ENCODE data around the gene EXO1. TPM values are rescaled to one million over a fixed set of nuclear protein-coding genes. Genes with fewer than 3 reads are reported as not detected.

EXO1 gene
- total RNA-seq, 4 donors from 2014 or later = 0.46 to 1.5 (median 1.4) TPM; not detected in 1

- no peak overlapping the region for H3K4me3 ChIP-seq
- TF ChIP-seq POLR2A (IDR thresholded peaks at IDR 0.05; ENCODE audit: low read depth) (no peak), CTCF (IDR thresholded peaks at IDR 0.05) (no peak), POLR2AphosphoS5 (IDR thresholded peaks at IDR 0.05) (no peak), EP300 (IDR thresholded peaks at IDR 0.05) (no peak)
- DNase-seq (ENCODE audit: extremely low spot score) = no peak
- H3K27me3 ChIP-seq = no peaks in the 10 kb centered on the region
- no peaks in the 10 kb centered on the region for H3K9me3 ChIP-seq
- WGBS = 93% methylated on average over 3 of the region's 3 CpGs
- no peak overlapping the region for H3K27ac ChIP-seq (replicated peaks in 1 of 4)
- intact Hi-C loops (cut with DNase I) = no loop called here
- H3K4me1 ChIP-seq = no peaks in the 10 kb centered on the region
- no peaks in the 10 kb centered on the region for H3K36me3 ChIP-seq
Observed at GRCh38 chr1:241891296-241891695, 43.3 kb downstream of the EXO1 start.

GRCh38 chr1:241894016-241894415, 46.0 kb downstream of the EXO1 start:
- Histone ChIP-seq H3K36me3 (no peaks in the 10 kb centered on the region), H3K9me3 (no peaks in the 10 kb centered on the region)
- intact Hi-C loops (cut with DNase I) = no loop called here

GRCh38 chr1:241895013-241895412, 47.0 kb downstream of the EXO1 start:
- Histone ChIP-seq H3K9me3 (no peaks in the 10 kb centered on the region), H3K4me1 (no peaks in the 10 kb centered on the region), H3K27ac (replicated peaks in 1 of 4) (no peak overlapping the region), H3K27me3 (no peaks in the 10 kb centered on the region), H3K4me3 (no peak overlapping the region), H3K36me3 (no peaks in the 10 kb centered on the region)
- DNase-seq (ENCODE audit: extremely low spot score) = no peak
- TF ChIP-seq CTCF (IDR thresholded peaks at IDR 0.05) (no peak), EP300 (IDR thresholded peaks at IDR 0.05) (no peak), POLR2A (IDR thresholded peaks at IDR 0.05; ENCODE audit: low read depth) (no peak), POLR2AphosphoS5 (IDR thresholded peaks at IDR 0.05) (no peak)
- intact Hi-C loops (cut with DNase I) = loop anchor here (5.0 kb wide), 1 partner anchor 112 kb away; no protein-coding TSS in a partner anchor
- WGBS = 82% methylated on average over 2 of the region's 2 CpGs

More at GRCh38 chr1:241894016-241894415, 46.0 kb downstream of the EXO1 start:
- Histone ChIP-seq H3K27ac (replicated peaks in 1 of 4) (no peak overlapping the region), H3K27me3 (no peaks in the 10 kb centered on the region), H3K4me1 (no peaks in the 10 kb centered on the region), H3K4me3 (no peak overlapping the region)
- TF ChIP-seq POLR2A (IDR thresholded peaks at IDR 0.05; ENCODE audit: low read depth) (no peak), POLR2AphosphoS5 (IDR thresholded peaks at IDR 0.05) (no peak), CTCF (IDR thresholded peaks at IDR 0.05) (no peak)
- 94% methylated on average over 3 of the region's 3 CpGs for WGBS
- DNase-seq (ENCODE audit: extremely low spot score) = no peak

GRCh38 chr1:241896670-241896962, 48.6 kb downstream of the EXO1 start:
- Histone ChIP-seq H3K9me3 (no peaks in the 10 kb centered on the region), H3K4me1 (no peaks in the 10 kb centered on the region), H3K27ac (replicated peaks in 1 of 4) (no peak overlapping the region), H3K36me3 (no peaks in the 10 kb centered on the region), H3K4me3 (no peak overlapping the region), H3K27me3 (no peaks in the 10 kb centered on the region)
- no peak for DNase-seq (ENCODE audit: extremely low spot score)
- no peak for TF ChIP-seq POLR2AphosphoS5 (IDR thresholded peaks at IDR 0.05)
- no peak for TF ChIP-seq POLR2A (IDR thresholded peaks at IDR 0.05; ENCODE audit: low read depth)
- TF ChIP-seq EP300 (IDR thresholded peaks at IDR 0.05) = no peak
- no peak for TF ChIP-seq CTCF (IDR thresholded peaks at IDR 0.05)
- intact Hi-C loops (cut with DNase I) = loop anchor here (5.0 kb wide), 1 partner anchor 111 kb away; no protein-coding TSS in a partner anchor

- no peak for DNase-seq (ENCODE audit: extremely low spot score)
- WGBS = 83% methylated on average over 5 of the region's 5 CpGs
- Histone ChIP-seq H3K36me3 (no peaks in the 10 kb centered on the region), H3K27ac (replicated peaks in 1 of 4) (no peak overlapping the region), H3K27me3 (no peaks in the 10 kb centered on the region), H3K4me1 (no peaks in the 10 kb centered on the region), H3K4me3 (no peak overlapping the region), H3K9me3 (no peaks in the 10 kb centered on the region)
- intact Hi-C loops (cut with DNase I) = loop anchor here (5.0 kb wide), 1 partner anchor 108 kb away; no protein-coding TSS in a partner anchor
- TF ChIP-seq POLR2AphosphoS5 (IDR thresholded peaks at IDR 0.05) (no peak), EP300 (IDR thresholded peaks at IDR 0.05) (no peak), CTCF (IDR thresholded peaks at IDR 0.05) (no peak), POLR2A (IDR thresholded peaks at IDR 0.05; ENCODE audit: low read depth) (no peak)
Observed at GRCh38 chr1:241899210-241899609, 51.2 kb downstream of the EXO1 start.

All from esophagus muscularis mucosa (tissue), 4 donors.